Esophagus squamous epithelium (tissue), 5 donors: ENCODE measurements around the gene RUVBL1. TPM values are rescaled to one million over a fixed set of nuclear protein-coding genes. Genes with fewer than 3 reads are reported as not detected.

Experiments
- DNase-seq: peaks from one replicate; lab custom pipeline; 2025; lab: John Stamatoyannopoulos, UW
- H3K27ac ChIP-seq, 4 donors: fragments of 200-600 bp; sonication (generic); one replicate each; pipeline ENCODE4 v1.5.1; 2016 to 2019; ENCODE audit warnings: mild to moderate bottlenecking in 1 of 4
- H3K27me3 ChIP-seq, 4 donors: fragments of 200-600 bp; sonication (generic); 1 replicate in 3 of 4; 2 replicates in 1 of 4; pipeline versions ENCODE4 v1.5.1 to v1.6.0; 2017 to 2021; ENCODE audit warnings: antibody characterized with exemption in 1 of 4
- H3K36me3 ChIP-seq, 3 donors: fragments of 200-600 bp; sonication (generic); one replicate each; pipeline ENCODE4 v1.5.1; 2016 to 2019
- H3K4me1 ChIP-seq, 3 donors: fragments of 200-600 bp; sonication (generic); one replicate each; pipeline ENCODE4 v1.5.1; 2017 to 2019
- H3K4me3 ChIP-seq, 4 donors: fragments of 200-600 bp; sonication (generic); 1 replicate in 3 of 4; 2 replicates in 1 of 4; pipeline ENCODE4 v1.5.1; 2016 to 2019; ENCODE audit warnings: mild to moderate bottlenecking in 2 of 4, moderate library complexity in 1 of 4
- H3K9me3 ChIP-seq, 3 donors: fragments of 200-600 bp; sonication (generic); one replicate each; pipeline ENCODE4 v1.5.1; 2016 to 2019
- CTCF ChIP-seq, 6 experiments: fragments of 450-650 bp in 4 of 6; fragments of 200-600 bp in 2 of 6; sonication (generic) in 2 of 6; IDR thresholded peaks; one replicate each; pipeline ENCODE4 v1.5.1; 2016 to 2019; ENCODE audit warnings: antibody characterized with exemption in 6 of 6, mild to moderate bottlenecking in 4 of 6, moderate library complexity in 4 of 6
- POLR2A ChIP-seq, 4 donors: fragments of 450-650 bp; IDR thresholded peaks; one replicate each; pipeline ENCODE4 v1.6.1; 2017; ENCODE audit warnings: antibody characterized with exemption in 4 of 4, mild to moderate bottlenecking in 4 of 4, moderate library complexity in 3 of 4
- WGBS, 2 donors: methylation state at CpG; one replicate each; pipeline ENCODE4 v1.1.5; 2018; 5-methylcytosine and 5-hydroxymethylcytosine counted together
- intact Hi-C: fragments of 100-400 bp; cut with DNase I; formaldehyde crosslinking; loops from one replicate; pipeline ENCODE4 v1.15.0; 2022
- total RNA-seq, 4 donors: library from RNA; depleted of rRNA; stranded (reverse); fragments of >200 nt; gene quantifications; one replicate each; pipeline ENCODE4 v1.1.0, GENCODE V29; 2016
- donor health status: DM: yes; HTN: yes; CAD: no.

RUVBL1 gene
- total RNA-seq, 4 donors from 2014 or later, result 17.6 to 50.4 (median 34.3) TPM

- peak overlapping the region in 3 of 4 donors; percentile 29 to 71 (median 57) for H3K27ac ChIP-seq
- intact Hi-C loops, result no loop called here
- H3K36me3 ChIP-seq, result peaks cover 0 to 55% (median 15%) of the 10 kb centered on the region in 3 donors
- H3K9me3 ChIP-seq, result no peaks in the 10 kb centered on the region
- peaks cover 18 to 47% (median 19%) of the 10 kb centered on the region in 3 donors for H3K4me1 ChIP-seq
- TF ChIP-seq POLR2A (IDR thresholded peaks at IDR 0.05), result no peak
- TF ChIP-seq CTCF (IDR thresholded peaks at IDR 0.05), result no peak
- DNase-seq, result no peak
- WGBS, 2 donors, result 23 to 50% methylated on average over 2 to 7 of the region's 11 CpGs
- H3K27me3 ChIP-seq, result no peaks in the 10 kb centered on the region
- H3K4me3 ChIP-seq, result peak overlapping the region; percentile 37 to 70 (median 60)
Measured at GRCh38 chr3:128077202-128077624, 46.4 kb downstream of the RUVBL1 start.

DNA sequence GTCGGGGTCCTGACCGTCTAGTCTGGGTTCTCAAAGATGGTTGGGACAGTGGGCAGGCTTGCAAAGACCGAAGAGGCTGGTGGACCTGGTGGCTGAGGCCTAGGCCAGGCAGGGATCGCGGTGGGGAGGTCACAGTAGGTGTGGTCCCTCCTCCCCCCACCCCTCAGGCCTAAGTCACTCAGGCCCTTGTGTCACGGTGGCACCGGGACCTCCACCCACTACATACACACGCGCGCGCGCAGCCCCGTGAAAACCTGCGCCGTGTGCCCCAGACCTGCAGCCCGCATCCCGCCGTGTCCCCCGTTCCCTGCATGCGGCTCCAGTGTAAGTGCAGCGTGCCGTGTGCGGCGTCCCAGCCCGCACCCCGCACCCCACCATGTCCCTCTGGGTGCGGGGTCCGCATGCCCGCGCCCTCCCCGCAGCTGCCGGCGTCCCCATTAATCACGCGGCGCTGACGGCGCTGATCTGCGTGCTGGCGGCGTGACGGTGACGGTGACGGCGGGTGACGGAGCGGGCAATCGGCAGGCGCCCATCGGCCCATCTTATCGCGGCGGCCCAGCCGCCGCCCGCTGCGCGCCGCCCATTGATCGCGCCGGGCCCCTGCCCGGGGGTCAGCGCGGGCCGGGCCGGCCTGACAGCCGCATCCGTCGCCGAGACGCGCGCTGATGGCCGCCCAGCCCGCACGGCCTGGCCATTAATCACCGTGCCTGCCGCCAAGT, 47.0 kb downstream of the RUVBL1 start:
- intact Hi-C loops, result no loop called here
- Histone ChIP-seq H3K36me3 (peaks cover 0 to 55% (median 14%) of the 10 kb centered on the region in 3 donors), H3K4me3 (peak overlapping the region; percentile 37 to 70 (median 60)), H3K27me3 (no peaks in the 10 kb centered on the region), H3K4me1 (peaks cover 18 to 47% (median 19%) of the 10 kb centered on the region in 3 donors), H3K27ac (peak overlapping the region in 3 of 4 donors; percentile 29 to 71 (median 71)), H3K9me3 (no peaks in the 10 kb centered on the region)
- TF ChIP-seq CTCF (IDR thresholded peaks at IDR 0.05) (no peak), POLR2A (IDR thresholded peaks at IDR 0.05) (no peak)
- no peak for DNase-seq
- WGBS, 2 donors, result 6 to 17% methylated on average over 3 to 10 of the region's 79 CpGs

GRCh38 chr3:128075522-128076482, 47.8 kb downstream of the RUVBL1 start:
- intact Hi-C loops, result no loop called here
- Histone ChIP-seq H3K4me1 (peaks cover 18 to 47% (median 19%) of the 10 kb centered on the region in 3 donors), H3K27ac (peak overlapping the region; percentile 31 to 71 (median 67)), H3K36me3 (peaks cover 6 to 55% (median 12%) of the 10 kb centered on the region in 3 donors), H3K4me3 (peak overlapping the region; percentile 37 to 70 (median 60)), H3K9me3 (no peaks in the 10 kb centered on the region), H3K27me3 (no peaks in the 10 kb centered on the region)
- 1 to 3% methylated on average over 12 to 30 of the region's 78 CpGs for WGBS, 2 donors
- TF ChIP-seq CTCF (IDR thresholded peaks at IDR 0.05) (peak; percentile 90 to 97 (median 95)), POLR2A (IDR thresholded peaks at IDR 0.05) (no peak)
- DNase-seq, result no peak

GRCh38 chr3:128074851-128075521, 48.6 kb downstream of the RUVBL1 start:
- no peaks in the 10 kb centered on the region for H3K9me3 ChIP-seq
- DNase-seq, result no peak
- intact Hi-C loops, result no loop called here
- TF ChIP-seq CTCF (IDR thresholded peaks at IDR 0.05) (no peak), POLR2A (IDR thresholded peaks at IDR 0.05) (no peak)
- H3K36me3 ChIP-seq, result peaks cover 8 to 55% (median 15%) of the 10 kb centered on the region in 3 donors
- H3K27me3 ChIP-seq, result no peaks in the 10 kb centered on the region
- 8% methylated on average over 7 of the region's 7 CpGs for WGBS, 2 donors
- H3K4me1 ChIP-seq, result peaks cover 18 to 47% (median 19%) of the 10 kb centered on the region in 3 donors
- peak overlapping the region; percentile 31 to 71 (median 67) for H3K27ac ChIP-seq
- H3K4me3 ChIP-seq, result peak overlapping the region; percentile 37 to 70 (median 60)
